GM19467 (cell line): ENCODE data around the gene OR4B1.
"Not testable (repeated sequence)": the region's sequence is repeated elsewhere in the genome, so short reads cannot be mapped to it uniquely, and the experiment has no call there.

ENCODE experiments used
- ATAC-seq: cut with Tn5 transposase; IDR thresholded peaks from one replicate; pipeline ENCODE4 v1.9.1; 2021; ENCODE audit warnings: mild to moderate bottlenecking, moderate library complexity; ENCODE audit not compliant: unreplicated experiment

The OR4B1 gene

DNA sequence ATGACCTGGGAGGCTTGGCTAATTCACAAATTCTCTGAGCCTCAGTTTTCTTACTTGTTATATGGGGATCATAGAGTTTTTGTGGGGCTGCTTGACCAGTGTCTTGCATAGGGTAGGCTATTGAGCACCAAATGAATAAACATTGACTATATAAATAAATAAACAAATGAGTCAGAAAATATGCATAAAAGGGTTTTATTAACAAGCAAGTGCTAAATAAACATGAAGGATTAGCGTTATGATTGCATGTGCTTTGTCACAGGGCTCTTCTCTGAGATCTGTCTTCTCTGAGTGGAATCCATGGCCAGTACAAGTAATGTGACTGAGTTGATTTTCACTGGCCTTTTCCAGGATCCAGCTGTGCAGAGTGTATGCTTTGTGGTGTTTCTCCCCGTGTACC lies at the start of gene OR4B1:
Gene OR4B1 (plus strand): TSS at position 301 of the 400 bp plus-strand sequence. CDS start 0 bp downstream, at position 301.
- ATAC-seq = no peak

DNA sequence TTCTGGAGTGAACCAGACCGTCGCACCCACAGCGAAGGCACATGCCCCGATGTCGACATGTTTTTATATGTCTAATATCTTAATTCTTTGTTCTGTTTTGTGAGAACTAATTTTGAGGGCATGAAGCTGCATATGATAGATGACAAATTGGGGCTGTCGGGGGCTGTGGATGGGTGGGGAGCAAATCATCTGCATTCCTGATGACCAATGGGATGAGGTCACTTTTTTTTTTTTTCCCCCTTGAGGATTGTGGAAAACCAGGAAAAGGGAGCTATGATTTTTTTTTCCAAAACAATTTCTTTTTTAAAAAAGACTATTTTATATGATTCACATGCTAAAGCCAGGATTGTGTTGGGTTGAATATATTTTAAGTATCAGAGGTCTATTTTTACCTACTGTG lies 49.2 kb upstream of the OR4B1 start:
- no peak for ATAC-seq

DNA sequence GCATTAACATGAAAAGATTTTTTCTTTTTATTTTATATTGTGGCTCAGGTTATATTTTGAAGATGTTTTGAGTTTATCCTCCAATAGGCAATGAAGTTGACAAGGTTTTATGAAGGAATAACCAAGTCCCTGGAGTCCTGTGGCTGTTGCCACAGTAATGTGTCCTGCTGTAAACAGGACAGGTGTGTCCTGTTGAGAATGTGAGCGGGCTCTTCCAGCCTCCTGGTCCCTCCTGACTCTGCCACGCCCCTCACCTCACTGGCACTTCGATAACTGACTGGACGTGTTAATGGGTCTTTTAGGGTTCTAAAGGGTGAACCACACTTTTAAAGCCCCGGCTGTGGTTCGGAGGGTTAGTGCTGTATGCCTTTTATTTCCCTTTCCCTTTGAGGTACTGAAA lies 47.8 kb upstream of the OR4B1 start:
- ATAC-seq = no peak

DNA sequence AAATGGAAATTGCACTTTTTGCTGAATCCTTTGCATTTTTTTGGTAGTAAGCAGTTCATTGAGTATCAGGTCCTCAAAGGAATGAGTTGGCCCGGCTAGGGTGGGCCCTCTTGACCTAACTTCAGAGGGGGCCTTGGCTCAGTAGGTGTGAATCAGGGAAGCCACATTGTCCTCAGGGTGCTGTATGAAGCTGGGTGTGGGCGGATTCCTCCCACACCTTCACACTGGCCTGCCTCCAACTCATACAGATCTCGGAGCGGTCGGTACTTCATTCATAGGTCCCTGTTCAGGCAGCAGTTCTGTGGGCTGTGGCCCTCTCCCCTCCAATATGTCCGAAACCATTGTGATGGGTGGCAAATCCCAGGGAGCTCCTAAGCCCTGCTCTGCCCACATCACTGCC lies 47.4 kb upstream of the OR4B1 start:
- no peak for ATAC-seq

DNA sequence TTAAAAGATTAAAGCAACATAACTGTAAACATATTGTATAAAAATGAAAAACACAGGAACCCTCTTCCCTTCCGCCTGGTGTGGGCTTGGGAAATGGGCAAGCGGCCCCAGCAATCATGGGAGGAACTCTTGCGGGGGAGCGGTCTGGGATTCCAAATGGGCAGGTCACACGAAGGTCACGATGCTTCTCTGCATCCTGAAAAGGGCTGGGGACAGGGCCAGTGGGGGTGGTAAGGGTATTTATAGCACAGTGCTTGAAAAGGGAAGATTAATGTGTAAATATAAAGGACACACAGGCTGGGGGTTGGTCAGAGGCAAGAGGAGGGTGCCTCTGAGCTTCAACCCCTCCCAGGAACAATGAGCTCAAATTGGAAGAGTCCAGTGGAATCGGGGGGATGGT lies 46.9 kb upstream of the OR4B1 start:
- no peak for ATAC-seq

DNA sequence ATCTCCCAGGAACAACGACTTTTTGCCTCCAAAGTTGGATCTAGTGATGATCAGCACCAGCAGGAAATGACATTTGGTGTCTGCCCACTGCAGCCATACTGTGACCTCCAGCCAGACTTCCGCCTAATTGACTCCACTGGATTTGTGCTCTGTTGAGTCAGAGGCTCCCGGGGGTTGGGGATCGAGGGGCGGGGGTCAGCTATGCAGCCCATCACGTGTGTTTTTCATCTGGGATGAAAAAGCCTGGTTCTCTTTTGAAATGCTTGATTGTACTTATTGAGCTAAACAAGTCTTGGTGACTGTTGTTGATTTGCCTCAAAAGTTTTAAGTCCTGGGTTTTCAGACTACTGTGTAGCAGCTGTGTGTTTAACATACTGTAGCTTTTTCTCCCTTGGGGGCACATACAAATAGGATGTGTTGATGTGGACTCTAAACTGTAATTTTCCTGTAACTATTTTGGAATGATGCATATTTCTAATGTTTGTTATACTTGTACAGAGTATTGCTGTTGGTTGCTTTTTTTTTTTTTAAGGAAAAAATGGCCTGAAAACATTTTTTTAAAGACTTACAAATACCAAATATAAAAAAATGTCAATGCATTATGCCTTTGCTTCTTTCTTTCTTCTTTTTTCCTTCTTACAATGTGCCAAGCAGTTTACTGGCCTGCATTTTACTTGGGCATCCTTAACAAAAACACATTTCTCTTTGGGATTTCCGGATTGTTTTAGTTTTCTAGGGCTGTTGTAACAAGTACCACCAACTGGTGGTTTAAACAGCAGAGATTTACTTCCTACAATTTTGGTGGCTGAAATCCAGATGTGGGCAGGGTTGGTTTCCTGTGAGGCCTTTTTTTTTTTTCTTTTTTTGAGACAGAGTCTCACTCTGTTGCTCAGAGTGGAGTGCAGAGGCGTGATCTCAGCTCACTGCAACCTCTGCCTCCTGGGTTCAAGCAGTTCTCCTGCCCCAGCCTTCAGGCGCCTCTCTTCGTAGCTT lies 46.1 kb upstream of the OR4B1 start:
- ATAC-seq = no peak

DNA sequence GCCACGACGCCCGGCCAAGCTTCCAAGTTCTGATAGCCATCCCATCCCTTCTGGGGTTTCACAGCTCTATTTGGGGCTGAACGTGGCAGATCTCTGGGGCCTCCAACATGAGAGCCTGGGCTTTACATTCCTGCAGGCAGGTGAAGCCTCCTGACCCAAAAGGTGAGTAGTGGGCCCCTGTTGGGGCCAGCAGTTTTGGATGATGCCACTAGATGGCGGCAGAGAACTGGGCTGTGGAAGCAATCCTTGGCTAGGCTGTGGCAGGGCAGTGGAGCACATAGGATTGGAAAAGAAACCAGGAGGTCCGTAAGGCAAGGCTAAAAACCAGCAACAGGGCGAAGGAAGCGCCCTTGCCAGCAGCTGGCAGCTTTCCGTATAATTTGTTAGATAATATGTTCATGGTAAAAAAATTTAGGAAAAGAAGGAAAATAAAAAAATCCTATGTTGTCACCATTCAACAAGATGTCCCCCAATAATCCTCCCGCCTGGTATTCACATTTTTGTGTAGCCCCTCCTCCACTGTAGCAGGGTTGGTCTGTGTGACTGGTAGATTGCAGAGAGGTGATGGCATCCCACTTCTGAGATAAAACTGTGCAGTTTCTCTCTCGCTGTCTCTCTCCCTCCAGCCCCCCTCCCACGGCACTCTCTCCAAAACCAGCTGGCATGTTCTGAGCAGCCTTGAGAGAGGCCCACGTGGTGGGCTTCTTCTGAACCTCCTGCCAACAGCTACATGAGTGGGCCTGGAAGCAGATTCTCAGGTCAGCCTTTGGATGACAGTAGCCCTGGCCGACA lies 43.6 kb upstream of the OR4B1 start:
- ATAC-seq = no peak

DNA sequence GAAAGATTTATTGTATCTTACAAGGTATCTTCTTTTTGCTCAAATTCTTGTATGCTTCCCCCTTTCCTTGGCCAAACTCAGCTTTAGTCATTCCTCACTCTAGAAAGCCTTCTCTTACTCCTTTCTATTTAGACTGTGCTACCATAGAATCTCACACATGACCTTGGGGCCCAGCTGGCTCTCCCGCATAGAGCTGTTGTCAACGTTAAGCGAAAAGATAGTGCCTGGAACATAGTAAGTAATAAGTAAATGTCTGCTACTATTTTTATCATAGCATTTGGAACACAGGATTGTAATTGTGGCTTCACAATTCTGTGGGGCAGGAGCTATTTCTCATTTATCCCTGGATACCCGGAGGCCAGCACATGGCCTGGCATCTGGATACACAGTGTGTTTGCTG lies 38.9 kb upstream of the OR4B1 start:
- ATAC-seq = no peak

DNA sequence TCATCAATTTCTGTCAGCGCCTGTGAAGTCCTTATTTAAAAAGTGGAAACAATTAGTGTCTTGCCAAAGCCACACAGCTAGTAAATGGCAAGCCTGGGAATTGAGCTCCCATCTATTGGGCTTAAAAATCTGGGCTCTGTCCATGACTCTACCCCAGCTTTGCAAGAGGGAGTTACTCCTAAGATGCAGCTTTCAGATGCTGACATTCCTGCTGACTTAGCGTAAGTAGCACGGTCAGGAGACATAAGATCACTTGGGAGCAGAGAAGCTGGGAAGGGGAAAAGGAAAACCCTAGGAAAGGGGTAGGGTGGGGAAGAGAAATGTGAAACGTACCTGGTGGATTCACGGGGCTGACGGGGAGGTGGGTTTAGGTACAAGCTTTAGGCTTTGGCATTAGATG lies 36.0 kb upstream of the OR4B1 start:
- ATAC-seq = no peak

DNA sequence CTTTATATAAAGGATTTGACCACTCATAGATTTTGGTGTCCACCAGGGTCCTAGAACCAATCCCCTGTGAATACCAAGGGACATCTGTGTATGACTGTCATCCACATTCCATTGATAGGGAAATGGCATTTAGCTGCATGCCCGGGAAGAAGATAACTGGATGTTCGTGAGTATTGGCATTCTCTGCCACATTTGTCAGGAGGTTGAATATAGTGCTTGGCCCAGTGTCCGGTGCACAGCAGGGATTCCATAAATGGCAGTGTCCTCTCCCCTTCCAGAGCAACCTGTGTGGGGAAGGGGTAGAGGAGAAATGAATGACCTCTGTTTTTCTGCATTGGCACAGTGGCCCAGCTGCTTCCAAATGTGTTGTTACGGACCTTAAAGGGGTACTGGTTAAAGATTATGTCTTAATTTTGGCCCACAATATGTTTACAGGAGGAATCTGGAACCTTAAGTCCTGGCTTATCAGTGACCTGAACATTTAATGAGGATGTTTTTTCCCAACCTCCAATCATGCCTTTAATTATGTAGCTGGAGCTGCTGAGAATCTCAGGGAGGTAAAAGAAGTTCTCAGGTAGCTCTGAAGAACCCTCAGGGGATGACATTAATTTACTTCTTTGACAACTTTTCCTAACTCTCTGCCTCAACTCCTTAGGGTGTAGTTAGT lies 33.6 kb upstream of the OR4B1 start:
- no peak for ATAC-seq

DNA sequence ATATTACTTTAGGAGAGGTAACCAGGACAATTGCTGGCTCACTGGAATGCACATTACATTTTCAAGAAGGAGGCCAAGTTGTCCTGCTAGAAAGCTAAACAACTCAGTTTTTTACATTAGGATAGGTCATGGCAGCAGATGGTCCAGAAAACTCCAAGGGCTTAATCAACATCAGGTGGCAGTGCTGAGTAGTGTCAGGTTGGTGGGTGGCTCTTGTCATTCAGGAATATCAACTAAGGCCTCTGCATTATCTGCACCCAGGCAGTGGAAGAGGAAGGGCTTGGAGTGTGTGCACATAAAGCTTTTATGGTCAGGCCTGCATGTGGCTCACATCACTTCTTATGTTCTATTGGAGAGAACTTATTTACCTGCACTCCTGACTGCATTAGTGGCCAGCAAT lies 32.2 kb upstream of the OR4B1 start:
- ATAC-seq = no peak

- not testable (repeated sequence) for ATAC-seq
Observed at GRCh38 chr11:48190906-48191654, 25.5 kb upstream of the OR4B1 start.

- no peak for ATAC-seq
Observed at GRCh38 chr11:48193876-48194275, 22.7 kb upstream of the OR4B1 start.

- ATAC-seq = no peak
Observed at GRCh38 chr11:48207881-48208280, 8.7 kb upstream of the OR4B1 start.

DNA sequence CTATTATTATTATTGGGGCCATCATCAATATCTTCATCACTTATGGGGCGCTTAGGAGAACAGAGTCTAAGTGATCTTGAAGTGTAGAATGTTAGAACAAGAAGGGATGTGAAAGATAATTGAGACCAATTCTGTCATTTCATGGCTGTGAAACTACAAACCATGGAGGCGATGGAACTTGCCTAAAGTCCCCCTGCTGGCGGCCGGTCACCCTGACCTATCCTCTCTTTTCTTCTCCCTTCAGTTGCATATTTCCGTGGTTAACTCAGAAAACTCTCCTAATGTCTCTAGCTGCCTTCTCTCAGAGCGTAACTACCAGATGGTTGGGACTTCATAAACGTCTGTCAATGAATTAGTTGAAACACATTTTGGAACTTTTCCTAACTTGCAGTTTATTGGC lies 6.6 kb upstream of the OR4B1 start:
- ATAC-seq = no peak

GRCh38 chr11:48228761-48229160 lies 12.2 kb downstream of the OR4B1 start:
- no peak for ATAC-seq

DNA sequence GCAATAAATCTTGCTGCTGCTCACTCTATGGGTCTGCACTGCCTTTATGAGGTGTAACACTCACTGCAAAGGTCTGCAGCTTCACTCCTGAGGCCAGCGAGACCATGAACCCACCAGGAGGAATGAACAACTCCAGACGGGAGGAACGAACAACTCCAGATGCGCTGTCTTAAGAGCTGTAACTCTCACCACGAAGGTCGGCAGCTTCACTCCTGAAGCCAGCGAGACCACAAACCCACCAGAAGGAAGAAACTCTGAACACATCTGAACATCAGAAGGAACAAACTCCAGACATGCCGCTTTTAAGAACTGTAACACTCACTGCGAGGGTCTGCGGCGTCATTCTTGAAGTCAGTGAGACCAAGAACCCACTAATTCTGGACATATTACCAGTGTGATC lies 13.4 kb downstream of the OR4B1 start:
- not testable (repeated sequence) for ATAC-seq

GRCh38 chr11:48237727-48238126 lies 21.1 kb downstream of the OR4B1 start:
- no peak for ATAC-seq

DNA sequence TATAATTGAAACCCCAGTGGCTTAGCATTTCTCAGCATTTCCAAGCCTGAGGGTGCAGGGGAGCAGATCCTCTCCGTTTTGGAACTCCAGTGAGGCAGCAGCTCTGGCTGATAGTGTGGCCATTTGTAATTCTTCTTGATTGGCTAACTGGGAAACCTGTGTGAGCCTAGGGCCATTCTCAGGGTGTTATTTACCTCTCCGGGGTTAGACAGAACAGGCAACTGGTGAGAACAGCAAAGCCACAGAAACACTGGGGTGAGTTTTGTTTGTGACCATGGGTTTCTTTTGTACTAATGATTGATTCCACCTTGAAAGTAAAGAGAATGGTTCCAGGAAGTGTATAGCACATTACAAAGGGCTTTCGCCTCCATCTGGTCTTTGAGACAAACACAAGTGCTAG lies 25.9 kb downstream of the OR4B1 start:
- no peak for ATAC-seq

- ATAC-seq = no peak
Observed at GRCh38 chr11:48244804-48245203, 28.2 kb downstream of the OR4B1 start, which contains the start of gene OR4X2. Gene OR4X2 (plus strand): TSS chr11:48245104. CDS start chr11:48245104, 0 bp downstream.
